GM20000 (cell line): ENCODE results near the gene HPCAL1.

Experiments used
- DNase-seq: peaks from one replicate; pipeline ENCODE4 v3.0.0; 2012; ENCODE audit warnings: low spot score
- TF ChIP-seq, protein P1 (sequence below): IDR thresholded peaks from 2 replicates; pipeline ENCODE4 v1.5.1; 2012; ENCODE audit warnings: mild to moderate bottlenecking, control low read depth; ENCODE audit errors: extremely low read depth, missing control alignments

HPCAL1 gene

DNA sequence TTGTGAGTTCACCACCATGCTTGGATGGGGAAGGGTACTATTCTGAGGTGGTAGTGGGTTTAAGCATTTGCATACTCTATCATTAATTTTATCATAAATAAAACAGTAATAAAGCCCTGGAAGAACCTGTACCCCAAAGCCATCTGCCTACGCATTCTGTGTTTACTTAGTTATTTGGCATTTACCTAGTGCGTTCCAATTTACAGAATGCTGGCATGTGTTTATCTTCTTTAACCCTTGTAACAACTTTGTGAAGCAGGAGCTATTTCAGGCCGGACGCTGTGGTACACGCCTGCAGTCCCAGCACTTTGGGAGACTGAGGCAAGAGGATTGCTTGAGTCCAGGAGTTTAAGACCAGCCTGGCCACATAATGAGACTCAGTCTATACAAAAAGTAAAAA is 163.2 kb downstream of the HPCAL1 start:
- DNase-seq: no peak
- TF ChIP-seq, protein P1, sequence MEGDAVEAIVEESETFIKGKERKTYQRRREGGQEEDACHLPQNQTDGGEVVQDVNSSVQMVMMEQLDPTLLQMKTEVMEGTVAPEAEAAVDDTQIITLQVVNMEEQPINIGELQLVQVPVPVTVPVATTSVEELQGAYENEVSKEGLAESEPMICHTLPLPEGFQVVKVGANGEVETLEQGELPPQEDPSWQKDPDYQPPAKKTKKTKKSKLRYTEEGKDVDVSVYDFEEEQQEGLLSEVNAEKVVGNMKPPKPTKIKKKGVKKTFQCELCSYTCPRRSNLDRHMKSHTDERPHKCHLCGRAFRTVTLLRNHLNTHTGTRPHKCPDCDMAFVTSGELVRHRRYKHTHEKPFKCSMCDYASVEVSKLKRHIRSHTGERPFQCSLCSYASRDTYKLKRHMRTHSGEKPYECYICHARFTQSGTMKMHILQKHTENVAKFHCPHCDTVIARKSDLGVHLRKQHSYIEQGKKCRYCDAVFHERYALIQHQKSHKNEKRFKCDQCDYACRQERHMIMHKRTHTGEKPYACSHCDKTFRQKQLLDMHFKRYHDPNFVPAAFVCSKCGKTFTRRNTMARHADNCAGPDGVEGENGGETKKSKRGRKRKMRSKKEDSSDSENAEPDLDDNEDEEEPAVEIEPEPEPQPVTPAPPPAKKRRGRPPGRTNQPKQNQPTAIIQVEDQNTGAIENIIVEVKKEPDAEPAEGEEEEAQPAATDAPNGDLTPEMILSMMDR: no peak

DNA sequence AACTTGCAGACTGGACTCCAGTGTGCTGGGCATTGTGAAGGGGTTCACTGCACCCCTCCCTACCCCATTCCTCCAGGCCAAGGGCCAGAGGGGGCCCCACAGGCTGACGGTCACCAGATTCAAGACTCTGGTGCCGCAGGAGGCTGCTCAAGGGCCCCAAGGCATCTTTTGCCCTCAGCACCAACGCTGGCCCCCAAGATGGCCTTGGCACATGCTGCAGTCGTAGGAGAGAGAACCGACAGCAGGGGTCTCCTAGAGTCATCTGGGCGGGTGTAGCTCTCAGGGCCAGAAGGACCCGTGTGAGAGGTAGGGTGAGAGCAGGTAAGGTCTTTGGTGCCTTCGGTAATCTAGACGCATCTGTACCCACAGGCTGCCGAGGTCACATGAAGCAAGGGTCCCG is 164.1 kb downstream of the HPCAL1 start:
- TF ChIP-seq, protein P1: no peak
- no peak for DNase-seq

DNA sequence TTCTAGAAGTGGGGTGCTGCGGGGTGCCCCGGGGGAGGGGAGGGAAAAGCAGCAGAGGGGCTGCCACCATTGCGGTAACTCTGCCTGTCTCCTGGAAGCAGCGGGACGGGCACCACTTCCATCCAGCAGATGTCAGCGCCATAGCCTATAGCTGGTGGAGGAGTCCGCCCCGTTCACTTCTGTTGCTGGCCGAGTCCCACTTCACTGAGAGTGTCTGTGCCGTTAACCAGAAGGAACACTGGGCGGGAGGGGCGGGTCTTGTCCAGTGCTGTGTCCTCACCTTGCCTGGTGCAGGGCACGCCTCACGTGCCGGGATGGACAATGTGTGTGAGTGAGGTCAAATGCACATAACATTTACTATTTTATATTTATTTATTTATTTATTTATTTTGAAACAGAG is 164.7 kb downstream of the HPCAL1 start:
- no peak for DNase-seq

DNA sequence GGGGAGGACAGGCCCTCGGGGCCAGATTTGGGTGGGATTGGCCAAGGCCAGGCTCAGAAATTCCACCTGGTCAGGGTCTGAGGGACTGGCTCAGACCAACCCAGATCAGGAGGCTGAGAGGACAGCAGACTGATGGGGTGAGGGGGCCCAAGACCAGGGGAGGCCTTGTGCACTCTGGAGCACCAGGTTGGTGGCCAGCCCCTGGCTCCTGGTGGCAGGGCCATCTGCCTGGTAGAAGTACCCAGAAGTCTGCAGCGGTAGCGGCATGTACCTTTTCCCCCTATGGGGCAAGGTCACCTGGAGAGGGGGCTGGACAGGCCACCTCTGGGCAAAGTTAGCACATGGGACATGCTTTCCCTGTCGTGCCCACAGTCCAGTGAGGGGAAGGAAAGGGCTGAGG is 166.6 kb downstream of the HPCAL1 start:
- no peak for DNase-seq
- TF ChIP-seq, protein P1: no peak

More for the DNA sequence above, 164.7 kb downstream of the HPCAL1 start:
- TF ChIP-seq, protein P1: no peak

DNA sequence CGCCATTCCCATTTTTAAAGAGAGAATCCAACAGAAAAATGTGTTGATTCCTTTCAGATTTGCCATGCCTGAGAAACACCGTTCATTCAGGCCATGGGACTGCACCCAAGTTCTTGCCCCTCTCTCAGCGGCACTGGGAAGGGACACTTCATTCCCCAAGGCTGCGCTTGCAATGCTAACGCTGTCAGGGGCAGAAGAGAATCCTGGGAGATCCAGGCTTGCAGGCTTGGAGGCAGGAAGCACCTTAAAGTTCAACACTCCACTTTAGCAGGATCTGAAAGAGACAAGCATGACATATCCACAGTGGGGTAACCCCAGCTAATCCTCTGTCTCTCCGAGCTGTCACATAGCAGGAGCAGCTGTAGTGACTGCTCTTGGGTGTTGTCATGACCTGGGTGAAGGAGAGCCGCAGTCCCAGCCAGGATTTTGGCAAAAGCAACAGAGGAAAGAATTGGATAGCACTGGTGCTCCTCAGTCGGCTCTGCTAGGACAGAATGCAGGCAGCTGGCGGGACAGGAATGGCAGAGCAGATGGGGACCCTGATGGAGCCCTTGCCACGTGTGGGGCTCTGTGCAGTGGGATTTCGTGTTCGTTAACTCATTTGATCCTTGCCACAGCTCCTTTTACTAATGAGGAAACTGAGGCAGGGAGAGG is 167.4 kb downstream of the HPCAL1 start:
- TF ChIP-seq, protein P1: no peak
- no peak for DNase-seq

DNA sequence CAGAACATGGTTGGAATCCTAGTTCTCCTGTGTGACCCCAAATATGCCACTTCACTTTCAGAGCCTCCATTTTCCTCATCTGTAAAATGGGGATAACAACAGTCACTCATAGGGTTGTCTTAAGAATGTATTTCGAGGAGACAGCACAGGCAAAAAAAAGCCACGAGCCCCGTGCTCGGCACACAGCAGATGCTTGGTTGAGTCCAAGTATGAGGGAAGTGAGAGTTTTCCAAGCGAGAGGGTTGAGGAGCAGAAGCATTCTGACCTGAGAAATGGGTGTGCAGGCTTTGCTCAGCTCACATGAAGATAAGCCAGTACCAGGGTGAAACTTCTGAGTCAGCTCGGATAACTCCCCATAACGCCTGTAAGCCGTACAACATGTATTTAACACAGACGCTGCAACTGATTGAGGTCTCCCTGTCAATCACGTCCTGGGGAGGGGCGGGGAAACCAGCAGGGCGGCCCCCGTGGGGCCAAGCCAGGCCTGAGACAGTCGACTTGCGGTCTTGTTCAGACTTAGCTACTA is 168.4 kb downstream of the HPCAL1 start:
- TF ChIP-seq, protein P1: no peak
- DNase-seq: no peak

DNA sequence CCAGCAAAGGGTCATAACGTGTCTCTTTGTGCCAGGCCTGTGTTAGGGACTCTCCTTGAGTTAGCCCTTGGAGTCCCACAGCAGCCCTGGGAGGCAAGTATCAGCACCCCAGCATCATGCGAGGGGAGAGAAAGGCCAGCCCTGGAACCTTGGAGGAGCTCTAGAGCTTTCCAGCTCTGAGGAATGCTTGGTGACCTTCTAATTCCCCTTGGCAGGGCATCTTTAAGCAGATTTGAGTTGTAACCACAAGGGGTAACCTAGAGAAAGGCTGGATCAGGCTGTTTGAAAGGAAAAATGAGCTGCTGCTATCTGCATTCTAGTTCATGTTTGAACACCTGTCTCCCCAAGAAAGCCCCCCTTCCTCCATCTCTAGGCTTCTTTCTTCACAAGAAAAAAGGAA is 169.3 kb downstream of the HPCAL1 start:
- TF ChIP-seq, protein P1: no peak
- DNase-seq: no peak
